Sigmoid colon (tissue), 7 donors: ENCODE results near the gene RPL13A. TPM values are rescaled to one million over a fixed set of nuclear protein-coding genes. Genes with fewer than 3 reads are reported as not detected.

Experiments
- DNase-seq: peaks from one replicate; pipeline ENCODE4 v3.0.0-alpha.2; 2019
- H3K27ac ChIP-seq, 4 donors: fragments of 200-600 bp; sonication (generic); one replicate each; pipeline ENCODE4 v1.5.1; 2016 to 2019; ENCODE audit warnings: mild to moderate bottlenecking in 1 of 4
- H3K27me3 ChIP-seq, 3 donors: fragments of 200-600 bp; sonication (generic); one replicate each; pipeline ENCODE4 v1.5.1; 2019; ENCODE audit warnings: mild to moderate bottlenecking in 1 of 3
- H3K36me3 ChIP-seq, 4 donors: fragments of 200-600 bp; sonication (generic); one replicate each; pipeline ENCODE4 v1.5.1; 2016 to 2019
- H3K4me1 ChIP-seq, 4 donors: fragments of 200-600 bp; sonication (generic); one replicate each; pipeline ENCODE4 v1.5.1; 2017 to 2019
- H3K4me3 ChIP-seq, 4 donors: fragments of 200-600 bp; sonication (generic); one replicate each; pipeline ENCODE4 v1.5.1; 2017 to 2019; ENCODE audit warnings: mild to moderate bottlenecking in 2 of 4, moderate library complexity in 1 of 4
- H3K9me3 ChIP-seq, 4 donors: fragments of 200-600 bp in 3 of 4; sonication (generic) in 3 of 4; one replicate each; pipeline versions ENCODE4 v1.5.1 to v1.6.1; 2013 to 2019
- CTCF ChIP-seq, 4 experiments: fragments of 450-650 bp in 3 of 4; fragments of 200-600 bp in 1 of 4; IDR thresholded peaks; one replicate each; pipeline ENCODE4 v1.5.1; 2016 to 2019; ENCODE audit warnings: antibody characterized with exemption in 4 of 4, mild to moderate bottlenecking in 3 of 4, moderate library complexity in 2 of 4
- EP300 ChIP-seq, 4 donors: sonication (generic); formaldehyde crosslinking; IDR thresholded peaks; one replicate each; pipeline ENCODE4 v1.6.1; 2017; ENCODE audit warnings: antibody characterized with exemption in 4 of 4
- POLR2A ChIP-seq, 2 donors: fragments of 450-650 bp; IDR thresholded peaks; one replicate each; pipeline ENCODE4 v1.6.1; 2016; ENCODE audit warnings: antibody characterized with exemption in 2 of 2, mild to moderate bottlenecking in 2 of 2, moderate library complexity in 2 of 2
- POLR2AphosphoS5 ChIP-seq, 4 donors: sonication (generic); formaldehyde crosslinking; IDR thresholded peaks; one replicate each; pipeline ENCODE4 v1.6.1; 2017; ENCODE audit warnings: antibody characterized with exemption in 4 of 4
- WGBS, 2 donors: extraction: QIAGEN DNeasy Blood & Tissue Kit; methylation state at CpG; one replicate each; pipeline ENCODE4 v1.1.7; 2013; 5-methylcytosine and 5-hydroxymethylcytosine counted together
- intact Hi-C: fragments of 100-400 bp; cut with DNase I; formaldehyde crosslinking; loops from one replicate; pipeline ENCODE4 v1.15.1; 2023
- polyA plus RNA-seq, 3 donors: library from polyadenylated mRNA; stranded (reverse); fragments of 200-250 nt; gene quantifications; one replicate each; pipeline ENCODE4 v1.2.3, GENCODE V29; 2013
- total RNA-seq, 4 donors: library from RNA; depleted of rRNA; stranded (reverse); fragments of >200 nt; gene quantifications; one replicate each; pipeline ENCODE4 v1.1.0, GENCODE V29; 2016
- donor health status: healthy with polysubstance abuse.
- donor health status: Bipolar disorder and iron deficiency.
- donor health status: healthy.

Gene RPL13A
- total and polyA plus RNA-seq, 7 donors: 2,552 to 6,094 (median 4,207) TPM

GRCh38 chr19:49530708-49531107 is 43.3 kb downstream of the RPL13A start:
- intact Hi-C loops: no loop called here
- TF ChIP-seq POLR2AphosphoS5 (IDR thresholded peaks at IDR 0.05) (no peak), CTCF (IDR thresholded peaks at IDR 0.05) (no peak), EP300 (IDR thresholded peaks at IDR 0.05) (no peak), POLR2A (IDR thresholded peaks at IDR 0.05) (no peak)
- WGBS, 2 donors: 91 to 95% methylated on average over 7 of the region's 7 CpGs
- no peak for DNase-seq
- Histone ChIP-seq H3K36me3 (no peaks in the 10 kb centered on the region), H3K27me3 (no peaks in the 10 kb centered on the region), H3K4me3 (no peak overlapping the region), H3K27ac (no peak overlapping the region), H3K4me1 (peaks cover 0 to 37% (median 28%) of the 10 kb centered on the region in 4 donors), H3K9me3 (no peaks in the 10 kb centered on the region)

- Histone ChIP-seq H3K27ac (peak overlapping the region in 2 of 4 donors; percentile 6 to 7), H3K36me3 (peaks cover 0 to 13% (median 5%) of the 10 kb centered on the region in 4 donors), H3K4me3 (peak overlapping the region; percentile 36 to 55 (median 44)), H3K4me1 (peaks cover 0 to 20% (median 16%) of the 10 kb centered on the region in 4 donors), H3K9me3 (no peaks in the 10 kb centered on the region), H3K27me3 (no peaks in the 10 kb centered on the region)
- TF ChIP-seq EP300 (IDR thresholded peaks at IDR 0.05): no peak
- TF ChIP-seq CTCF (IDR thresholded peaks at IDR 0.05): peak in 2 of 4 experiments; percentile 21 to 30
- 17 to 71% methylated on average over 87 of the region's 87 CpGs for WGBS, 2 donors
- intact Hi-C loops: no loop called here
- peak; percentile 88 for DNase-seq
Measured at GRCh38 chr19:49533551-49534488, 46.4 kb downstream of the RPL13A start.

- Histone ChIP-seq H3K9me3 (no peaks in the 10 kb centered on the region), H3K4me3 (peak overlapping the region in 2 of 4 donors; percentile 36 to 55), H3K27me3 (no peaks in the 10 kb centered on the region), H3K36me3 (peaks cover 0 to 20% (median 10%) of the 10 kb centered on the region in 4 donors), H3K27ac (no peak overlapping the region), H3K4me1 (peaks cover 0 to 20% (median 16%) of the 10 kb centered on the region in 4 donors)
- WGBS, 2 donors: 56 to 79% methylated on average over 8 of the region's 8 CpGs
- intact Hi-C loops: no loop called here
- TF ChIP-seq POLR2A (IDR thresholded peaks at IDR 0.05) (no peak), EP300 (IDR thresholded peaks at IDR 0.05) (no peak), POLR2AphosphoS5 (IDR thresholded peaks at IDR 0.05) (no peak)
- no peak for DNase-seq
Measured at GRCh38 chr19:49534632-49535385, 47.4 kb downstream of the RPL13A start.

GRCh38 chr19:49536921-49537462 is 49.6 kb downstream of the RPL13A start:
- H3K4me1 ChIP-seq: peaks cover 0 to 20% (median 16%) of the 10 kb centered on the region in 4 donors
- intact Hi-C loops: no loop called here
- 88 to 91% methylated on average over 22 of the region's 22 CpGs for WGBS, 2 donors
- no peak overlapping the region for H3K4me3 ChIP-seq
- TF ChIP-seq CTCF (IDR thresholded peaks at IDR 0.05) (no peak), EP300 (IDR thresholded peaks at IDR 0.05) (no peak)
- H3K36me3 ChIP-seq: peaks cover 0 to 31% (median 10%) of the 10 kb centered on the region in 4 donors
- no peaks in the 10 kb centered on the region for H3K9me3 ChIP-seq
- no peak for DNase-seq
- no peaks in the 10 kb centered on the region for H3K27me3 ChIP-seq
- H3K27ac ChIP-seq: no peak overlapping the region

DNA sequence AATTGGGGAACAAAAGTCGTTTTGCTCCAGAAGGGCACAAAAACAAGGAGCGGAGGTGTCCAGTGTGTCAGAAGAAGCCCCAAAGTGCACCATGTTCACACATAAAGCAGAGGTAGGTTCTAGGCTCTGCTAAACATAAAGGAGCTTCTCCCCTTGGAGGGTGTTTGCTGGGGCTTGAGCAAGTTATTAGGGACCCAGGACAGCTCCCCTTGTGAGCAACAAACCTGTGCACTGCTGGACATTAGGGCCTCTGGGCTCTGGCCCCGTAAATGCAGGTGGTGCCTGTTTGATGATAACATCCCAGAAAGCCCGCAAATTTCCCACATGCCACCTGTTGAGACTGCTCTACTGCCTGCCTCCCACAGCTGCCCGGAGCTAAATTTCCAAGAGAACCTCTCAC is 51.2 kb downstream of the RPL13A start:
- no peak for DNase-seq
- 82% methylated on average over 5 of the region's 5 CpGs for WGBS, 2 donors
- H3K36me3 ChIP-seq: peaks cover 0 to 31% (median 10%) of the 10 kb centered on the region in 4 donors
- TF ChIP-seq EP300 (IDR thresholded peaks at IDR 0.05) (no peak), POLR2AphosphoS5 (IDR thresholded peaks at IDR 0.05) (no peak), CTCF (IDR thresholded peaks at IDR 0.05) (no peak), POLR2A (IDR thresholded peaks at IDR 0.05) (no peak)
- no peaks in the 10 kb centered on the region for H3K9me3 ChIP-seq
- no peak overlapping the region for H3K27ac ChIP-seq
- H3K4me1 ChIP-seq: peaks cover 0 to 12% (median 8%) of the 10 kb centered on the region in 4 donors
- H3K4me3 ChIP-seq: no peak overlapping the region
- intact Hi-C loops: no loop called here
- H3K27me3 ChIP-seq: no peaks in the 10 kb centered on the region
